Measurements from ENCODE around the gene GFRAL. TPM values are rescaled to one million over a fixed set of nuclear protein-coding genes. Genes with fewer than 3 reads are reported as not detected.
"Not testable (repeated sequence)": the region's sequence is repeated elsewhere in the genome, so short reads cannot be mapped to it uniquely, and the experiment has no call there.

The GFRAL gene
- not detected for total RNA-seq

DNA sequence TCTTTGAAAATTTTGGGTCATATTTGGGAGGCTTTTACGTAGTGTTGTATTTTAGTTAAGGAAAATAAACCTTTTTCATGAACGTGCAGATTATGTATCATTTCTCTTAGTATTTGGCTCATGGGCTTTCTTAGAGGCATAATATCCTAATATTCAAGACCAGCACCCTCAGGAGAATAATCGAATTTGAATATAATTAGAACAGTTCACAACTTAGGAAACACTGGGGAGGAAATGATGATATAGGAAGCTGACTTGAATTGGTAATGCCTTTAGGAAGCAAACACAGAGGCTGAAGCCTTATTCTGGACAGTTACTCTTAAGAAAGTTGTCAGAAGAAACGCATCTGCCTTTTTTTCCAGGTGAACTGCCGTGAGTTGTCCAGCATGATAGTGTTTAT is at the start of gene GFRAL:
TSS of gene GFRAL (plus strand) at position 301 of the 400 bp plus-strand sequence. CDS start at position 387, 86 bp downstream.
- H3K9me3 ChIP-seq (ENCODE audit: low read depth, low read length): no peaks in the 10 kb centered on the region
- no peak within 1 kb of the TSS for H3K4me3 ChIP-seq (ENCODE audit: low read length)
- no peaks in the 10 kb centered on the region for H3K27me3 ChIP-seq (ENCODE audit: insufficient read depth, low read length)
- no peaks in the 10 kb centered on the region for H3K4me1 ChIP-seq (ENCODE audit: insufficient read depth, low read length)

DNA sequence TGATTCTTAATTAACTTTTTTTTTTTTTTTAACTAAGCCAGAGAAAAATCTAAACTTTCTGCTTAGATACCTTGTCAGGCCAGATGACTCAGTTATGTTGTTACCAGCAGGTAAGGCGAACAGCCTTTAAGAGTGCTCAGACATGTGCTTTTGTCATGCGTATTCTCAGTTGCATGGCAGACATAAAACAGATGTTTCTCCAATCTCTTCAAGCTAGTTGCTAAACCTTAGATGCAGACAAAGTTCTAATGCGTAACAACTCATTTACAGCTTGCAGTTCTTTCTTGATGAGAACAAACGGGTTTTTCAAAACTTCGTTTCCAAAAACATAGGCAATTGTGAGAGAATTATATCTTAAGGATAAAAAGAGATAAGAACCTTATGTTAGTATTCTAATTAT is 49.6 kb upstream of the GFRAL start:
- H3K27me3 ChIP-seq (ENCODE audit: insufficient read depth, low read length): no peaks in the 10 kb centered on the region
- no peaks in the 10 kb centered on the region for H3K4me1 ChIP-seq (ENCODE audit: insufficient read depth, low read length)
- H3K4me3 ChIP-seq (ENCODE audit: low read length): no peak overlapping the region
- no peaks in the 10 kb centered on the region for H3K9me3 ChIP-seq (ENCODE audit: low read depth, low read length)

DNA sequence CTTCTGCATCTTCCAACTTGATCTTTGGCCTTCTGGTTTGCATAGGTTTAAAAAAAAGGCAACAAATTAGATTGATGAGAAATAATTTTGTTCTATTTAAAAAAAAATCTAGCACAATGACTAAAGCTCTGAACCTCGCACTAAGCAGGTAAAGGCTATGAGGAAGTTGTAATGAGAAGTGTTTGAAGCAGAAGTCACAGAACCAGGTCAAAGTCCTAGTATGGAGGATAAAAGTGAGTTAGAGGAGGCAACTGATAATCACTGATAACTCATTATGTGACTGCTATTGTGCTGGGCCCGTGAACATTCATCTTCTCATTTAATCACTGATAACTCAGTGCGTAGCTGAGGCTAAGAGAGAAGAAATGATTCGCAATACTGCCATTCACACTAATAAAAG is 46.1 kb upstream of the GFRAL start:
- H3K4me3 ChIP-seq (ENCODE audit: low read length): no peak overlapping the region
- no peaks in the 10 kb centered on the region for H3K9me3 ChIP-seq (ENCODE audit: low read depth, low read length)
- no peaks in the 10 kb centered on the region for H3K4me1 ChIP-seq (ENCODE audit: insufficient read depth, low read length)

DNA sequence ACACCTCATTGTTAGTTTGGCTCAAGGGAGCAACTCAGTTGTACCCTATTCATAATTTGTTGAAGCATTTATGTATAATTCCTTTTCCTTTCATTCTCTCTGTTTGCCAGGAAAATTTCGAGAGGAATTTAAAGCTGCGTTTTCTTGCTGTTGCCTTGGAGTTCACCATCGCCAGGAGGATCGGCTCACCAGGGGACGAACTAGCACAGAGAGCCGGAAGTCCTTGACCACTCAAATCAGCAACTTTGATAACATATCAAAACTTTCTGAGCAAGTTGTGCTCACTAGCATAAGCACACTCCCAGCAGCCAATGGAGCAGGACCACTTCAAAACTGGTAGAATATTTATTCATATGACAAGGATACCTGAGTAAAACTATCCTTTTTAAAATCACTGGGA is 45.2 kb upstream of the GFRAL start:
- H3K9me3 ChIP-seq (ENCODE audit: low read depth, low read length): no peaks in the 10 kb centered on the region
- no peak overlapping the region for H3K4me3 ChIP-seq (ENCODE audit: low read length)
- no peaks in the 10 kb centered on the region for H3K4me1 ChIP-seq (ENCODE audit: insufficient read depth, low read length)
- H3K27me3 ChIP-seq (ENCODE audit: insufficient read depth, low read length): no peaks in the 10 kb centered on the region

More for the DNA sequence above, 46.1 kb upstream of the GFRAL start:
- no peaks in the 10 kb centered on the region for H3K27me3 ChIP-seq (ENCODE audit: insufficient read depth, low read length)

DNA sequence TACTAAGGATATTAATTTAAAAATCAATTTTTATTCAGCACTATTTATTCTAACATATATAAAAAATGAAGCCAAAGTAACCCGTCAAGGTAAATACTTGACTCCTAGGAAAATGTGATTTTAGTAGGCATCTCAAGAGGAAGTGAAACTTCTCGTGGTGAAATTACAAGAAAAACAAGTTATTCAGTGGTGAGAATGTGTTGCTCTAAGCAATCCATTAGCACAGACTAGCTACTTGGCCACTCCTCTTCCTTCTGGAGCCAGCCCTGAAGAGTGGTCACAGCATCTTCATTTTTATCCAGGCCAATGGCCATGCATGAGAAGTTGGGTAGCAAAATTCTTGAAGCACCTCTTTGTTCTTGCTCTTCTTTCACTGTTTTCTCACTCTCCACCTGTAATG is 40.4 kb upstream of the GFRAL start:
- Histone ChIP-seq H3K9me3 (ENCODE audit: low read depth, low read length) (no peaks in the 10 kb centered on the region), H3K4me3 (ENCODE audit: low read length) (no peak overlapping the region), H3K4me1 (ENCODE audit: insufficient read depth, low read length) (no peaks in the 10 kb centered on the region)

DNA sequence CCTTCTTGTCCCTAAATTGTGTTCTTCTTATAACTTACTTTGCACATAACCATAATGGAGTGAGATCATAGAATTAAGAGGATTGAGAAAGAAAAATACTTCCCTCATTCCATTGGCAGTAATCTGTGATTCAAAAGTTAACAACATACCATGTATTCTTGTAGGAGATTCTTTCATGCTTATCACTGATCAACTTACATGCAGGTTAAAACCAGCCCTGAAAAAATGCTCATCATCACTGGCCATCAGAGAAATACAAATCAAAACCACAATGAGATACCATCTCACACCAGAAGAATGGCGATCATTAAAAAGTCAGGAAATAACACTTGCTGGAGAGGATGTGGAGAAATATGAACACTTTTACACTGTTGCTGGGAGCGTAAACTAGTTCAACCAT is 36.5 kb upstream of the GFRAL start:
- Histone ChIP-seq H3K9me3 (ENCODE audit: low read depth, low read length) (no peaks in the 10 kb centered on the region), H3K4me3 (ENCODE audit: low read length) (no peak overlapping the region), H3K4me1 (ENCODE audit: insufficient read depth, low read length) (no peaks in the 10 kb centered on the region), H3K27me3 (ENCODE audit: insufficient read depth, low read length) (no peaks in the 10 kb centered on the region)

More for the DNA sequence above, 40.4 kb upstream of the GFRAL start:
- H3K27me3 ChIP-seq (ENCODE audit: insufficient read depth, low read length): no peaks in the 10 kb centered on the region

- H3K4me1 ChIP-seq (ENCODE audit: insufficient read depth, low read length): no peaks in the 10 kb centered on the region
These were observed 34.2 kb upstream of the GFRAL start for GRCh38 chr6:55293116-55293515.

DNA sequence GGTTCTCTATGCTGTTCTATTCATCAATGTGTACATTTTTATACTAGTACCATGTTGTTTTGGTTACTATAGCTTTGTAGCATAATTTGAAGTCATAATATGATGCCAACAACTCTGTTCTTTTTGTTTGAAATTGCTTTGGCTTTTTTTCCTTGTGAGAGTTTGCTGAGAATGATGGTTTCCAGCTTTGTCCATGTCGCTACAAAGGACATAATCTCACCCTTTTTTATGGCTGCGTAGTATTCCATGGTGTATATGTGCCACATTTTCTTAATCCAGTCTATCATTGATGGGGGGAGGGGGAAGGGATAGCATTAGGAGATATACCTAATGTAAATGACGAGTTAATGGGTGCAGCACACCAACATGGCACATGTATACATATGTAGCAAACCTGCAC is 30.1 kb upstream of the GFRAL start:
- not testable (repeated sequence) for H3K27me3 ChIP-seq (ENCODE audit: insufficient read depth, low read length); H3K4me1 ChIP-seq (ENCODE audit: insufficient read depth, low read length); H3K9me3 ChIP-seq (ENCODE audit: low read depth, low read length); H3K4me3 ChIP-seq (ENCODE audit: low read length)

More at GRCh38 chr6:55293116-55293515, 34.2 kb upstream of the GFRAL start:
- H3K4me3 ChIP-seq (ENCODE audit: low read length): no peak overlapping the region
- H3K9me3 ChIP-seq (ENCODE audit: low read depth, low read length): no peaks in the 10 kb centered on the region
- no peaks in the 10 kb centered on the region for H3K27me3 ChIP-seq (ENCODE audit: insufficient read depth, low read length)

DNA sequence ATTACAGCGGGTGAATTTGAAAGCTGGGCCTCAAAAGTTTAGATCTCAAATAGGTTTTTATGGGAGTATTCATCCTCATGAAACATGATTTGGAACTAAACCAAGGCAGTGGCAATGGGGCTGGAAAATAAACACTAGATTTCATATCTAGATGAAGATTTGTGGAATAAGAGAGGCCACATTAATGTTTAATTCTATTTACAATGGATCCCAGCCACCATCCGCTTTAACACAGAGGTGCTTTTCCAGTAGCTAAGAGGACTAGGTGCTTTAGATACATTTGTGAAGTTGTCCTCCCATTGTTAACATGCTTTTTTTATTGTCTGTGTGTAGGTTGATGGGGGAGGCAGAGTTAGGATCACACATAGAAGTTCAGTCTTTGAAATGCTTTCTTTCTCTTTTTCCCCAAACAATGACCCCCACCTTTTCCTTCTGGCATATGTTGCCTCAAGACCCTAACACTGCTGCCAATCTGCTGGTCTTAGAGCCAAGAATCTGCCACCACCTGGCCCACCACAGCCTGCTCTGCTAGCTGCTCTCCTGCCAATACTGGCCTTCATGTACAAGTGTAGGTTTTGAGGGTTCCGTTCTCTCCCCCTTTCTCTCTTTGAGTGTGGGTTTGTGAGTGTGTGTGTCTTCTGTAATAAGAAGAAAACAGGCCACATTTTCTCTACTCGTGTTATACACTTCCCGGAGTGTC is 27.8 kb upstream of the GFRAL start:
- Histone ChIP-seq H3K4me3 (ENCODE audit: low read length) (no peak overlapping the region), H3K4me1 (ENCODE audit: insufficient read depth, low read length) (no peaks in the 10 kb centered on the region), H3K27me3 (ENCODE audit: insufficient read depth, low read length) (no peaks in the 10 kb centered on the region), H3K9me3 (ENCODE audit: low read depth, low read length) (no peaks in the 10 kb centered on the region)

- Histone ChIP-seq H3K4me3 (ENCODE audit: low read length) (no peak overlapping the region), H3K27me3 (ENCODE audit: insufficient read depth, low read length) (no peaks in the 10 kb centered on the region), H3K4me1 (ENCODE audit: insufficient read depth, low read length) (no peaks in the 10 kb centered on the region), H3K9me3 (ENCODE audit: low read depth, low read length) (no peaks in the 10 kb centered on the region)
These were observed 22.5 kb upstream of the GFRAL start for GRCh38 chr6:55304747-55305146.

GRCh38 chr6:55319961-55320695 is 7.1 kb upstream of the GFRAL start:
- Histone ChIP-seq H3K9me3 (ENCODE audit: low read depth, low read length) (peaks cover 5% of the 10 kb centered on the region), H3K4me3 (ENCODE audit: low read length) (no peak overlapping the region), H3K4me1 (ENCODE audit: insufficient read depth, low read length) (no peaks in the 10 kb centered on the region), H3K27me3 (ENCODE audit: insufficient read depth, low read length) (no peaks in the 10 kb centered on the region)

DNA sequence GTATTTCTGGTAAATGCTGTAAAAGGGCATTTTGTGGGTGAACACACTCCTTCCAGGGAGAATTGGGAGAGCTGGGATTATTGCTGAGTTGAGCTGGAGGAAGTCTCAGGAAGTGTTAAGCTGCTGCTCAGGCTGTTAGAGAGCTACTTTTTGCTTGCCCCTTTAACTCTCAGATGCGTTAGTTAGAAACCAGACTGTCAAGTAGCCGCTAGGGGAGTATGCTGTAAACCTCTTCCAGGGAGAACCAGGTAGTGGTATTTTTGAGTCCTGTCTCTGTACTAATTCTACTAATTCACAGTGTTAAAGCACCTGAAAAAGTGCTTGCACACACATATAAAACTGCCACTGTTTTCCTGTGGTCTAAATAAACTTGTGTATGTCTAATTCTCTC is 6.6 kb upstream of the GFRAL start:
- Histone ChIP-seq H3K9me3 (ENCODE audit: low read depth, low read length) (peaks cover 5% of the 10 kb centered on the region), H3K4me1 (ENCODE audit: insufficient read depth, low read length) (no peaks in the 10 kb centered on the region), H3K27me3 (ENCODE audit: insufficient read depth, low read length) (no peaks in the 10 kb centered on the region), H3K4me3 (ENCODE audit: low read length) (no peak overlapping the region)

- no peak overlapping the region for H3K4me3 ChIP-seq (ENCODE audit: low read length)
- H3K9me3 ChIP-seq (ENCODE audit: low read depth, low read length): no peaks in the 10 kb centered on the region
- H3K27me3 ChIP-seq (ENCODE audit: insufficient read depth, low read length): no peaks in the 10 kb centered on the region
- H3K4me1 ChIP-seq (ENCODE audit: insufficient read depth, low read length): no peaks in the 10 kb centered on the region
These were observed 49.9 kb downstream of the GFRAL start for GRCh38 chr6:55377150-55377549.

- H3K4me3 ChIP-seq (ENCODE audit: low read length): no peak overlapping the region
- H3K4me1 ChIP-seq (ENCODE audit: insufficient read depth, low read length): no peaks in the 10 kb centered on the region
- H3K9me3 ChIP-seq (ENCODE audit: low read depth, low read length): no peaks in the 10 kb centered on the region
- H3K27me3 ChIP-seq (ENCODE audit: insufficient read depth, low read length): no peaks in the 10 kb centered on the region
These were observed 52.2 kb downstream of the GFRAL start for GRCh38 chr6:55379471-55379870.

DNA sequence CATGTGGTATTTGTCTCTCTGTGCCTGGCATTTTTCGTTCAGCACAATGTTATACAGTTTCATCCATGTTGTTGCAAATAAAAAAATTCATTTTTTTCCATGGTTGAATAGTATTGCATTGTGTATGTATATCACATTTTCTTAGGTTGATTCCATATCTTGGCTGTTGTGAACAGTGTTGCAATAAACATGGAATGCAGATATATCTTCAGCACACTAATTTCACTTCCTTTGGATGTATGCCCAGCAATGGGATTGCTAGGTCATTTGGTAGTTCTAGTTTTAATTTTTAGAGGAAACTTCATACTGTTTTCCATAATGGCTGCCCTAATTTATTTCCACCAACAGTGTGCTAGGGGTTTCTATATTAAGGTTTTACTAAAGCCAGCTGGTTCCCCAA is 52.6 kb downstream of the GFRAL start:
- no peak overlapping the region for H3K4me3 ChIP-seq (ENCODE audit: low read length)
- no peaks in the 10 kb centered on the region for H3K9me3 ChIP-seq (ENCODE audit: low read depth, low read length)
- no peaks in the 10 kb centered on the region for H3K27me3 ChIP-seq (ENCODE audit: insufficient read depth, low read length)

DNA sequence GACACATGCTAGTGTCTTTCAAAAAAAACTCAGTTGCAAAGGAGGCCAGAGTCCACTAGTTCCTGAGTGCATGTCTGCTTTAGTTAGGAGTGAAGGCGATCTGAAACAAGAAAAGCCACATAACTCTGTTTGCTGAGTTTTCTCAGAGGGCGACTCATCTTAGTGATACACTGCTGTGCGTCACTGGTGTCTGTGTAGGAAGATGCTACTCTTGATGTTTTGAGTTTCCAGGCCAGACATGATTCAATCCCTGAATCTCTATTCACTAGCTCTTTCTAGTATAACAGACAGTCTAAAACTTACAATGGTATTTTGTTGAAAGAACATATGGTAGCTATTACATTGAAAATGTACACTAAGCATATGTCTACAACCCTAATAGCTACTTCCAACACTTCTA is 60.9 kb downstream of the GFRAL start:
- H3K4me3 ChIP-seq (ENCODE audit: low read length): no peak overlapping the region
- H3K9me3 ChIP-seq (ENCODE audit: low read depth, low read length): peaks cover 4% of the 10 kb centered on the region
- H3K27me3 ChIP-seq (ENCODE audit: insufficient read depth, low read length): no peaks in the 10 kb centered on the region
- no peaks in the 10 kb centered on the region for H3K4me1 ChIP-seq (ENCODE audit: insufficient read depth, low read length)

More for the DNA sequence above, 52.6 kb downstream of the GFRAL start:
- no peaks in the 10 kb centered on the region for H3K4me1 ChIP-seq (ENCODE audit: insufficient read depth, low read length)
